A673 (cell line): ENCODE results near the gene SV2C. TPM values are rescaled to one million over a fixed set of nuclear protein-coding genes. Genes with fewer than 3 reads are reported as not detected.

ENCODE experiments used
- BruUV-seq: library from RNA; stranded (reverse); fragments of 400-500 nt; replicated peaks from 2 replicates; lab custom pipeline; 2021; lab: Mats Ljungman, UMichigan
- CTCF ChIA-PET: fragments of 300-600 bp; sonication (Branson Sonifier 250); formaldehyde crosslinking; loops from one replicate; lab custom pipeline; 2022; ENCODE audit warnings: antibody characterized with exemption; lab: Charles Lee
- POLR2A ChIA-PET: fragments of 300-600 bp; sonication (Branson Sonifier 250); formaldehyde crosslinking; loops from one replicate; lab custom pipeline; 2022; ENCODE audit warnings: antibody characterized with exemption; ENCODE audit not compliant: low non-redundant PET; lab: Charles Lee
- DNase-seq: peaks from one replicate; pipeline ENCODE4 v3.0.0-alpha.2; 2015; ENCODE audit warnings: low spot score
- H3K27ac ChIP-seq: fragments of 200-600 bp; sonication (generic); 2 replicates; pipeline ENCODE4 v1.5.1; 2016; ENCODE audit warnings: mixed run types, low read depth, mild to moderate bottlenecking, mixed read lengths, antibody characterized with exemption, low read length; ENCODE audit not compliant: poor library complexity, severe bottlenecking
- H3K27me3 ChIP-seq: fragments of 200-600 bp; sonication (generic); replicated peaks from 2 replicates; pipeline ENCODE4 v1.6.1; 2017; ENCODE audit warnings: mixed run types, low read depth, mild to moderate bottlenecking, mixed read lengths, antibody characterized with exemption, low read length; ENCODE audit not compliant: insufficient read depth, poor library complexity
- H3K36me3 ChIP-seq: fragments of 200-600 bp; sonication (generic); 2 replicates; pipeline ENCODE4 v1.6.1; 2016; ENCODE audit warnings: mixed run types, mild to moderate bottlenecking, mixed read lengths, antibody characterized with exemption, low read length; ENCODE audit not compliant: insufficient read depth, poor library complexity, severe bottlenecking
- H3K4me1 ChIP-seq: fragments of 200-600 bp; sonication (generic); 2 replicates; pipeline ENCODE4 v1.6.1; 2017; ENCODE audit warnings: mixed run types, mild to moderate bottlenecking, mixed read lengths, antibody characterized with exemption, low read length; ENCODE audit not compliant: insufficient read depth, poor library complexity, severe bottlenecking
- H3K4me3 ChIP-seq: fragments of 200-600 bp; sonication (generic); 2 replicates; pipeline ENCODE4 v1.5.1; 2016; ENCODE audit warnings: low read depth, mixed run types, mild to moderate bottlenecking, mixed read lengths, low read length; ENCODE audit not compliant: poor library complexity, severe bottlenecking
- H3K9me3 ChIP-seq: fragments of 200-600 bp; sonication (generic); 2 replicates; pipeline ENCODE4 v1.6.1; 2016; ENCODE audit warnings: mixed run types, low read depth, mild to moderate bottlenecking, mixed read lengths, antibody characterized with exemption, low read length; ENCODE audit not compliant: poor library complexity, severe bottlenecking
- CTCF ChIP-seq: fragments of 300-800, 200-600 bp; sonication (generic); conservative IDR thresholded peaks from 2 replicates; pipeline ENCODE4 v1.5.1; 2017; ENCODE audit warnings: low read depth, mild to moderate bottlenecking, antibody characterized with exemption, low read length, moderate library complexity, mixed read lengths
- EZH2 ChIP-seq: fragments of 200-600 bp; sonication (generic); IDR thresholded peaks from 2 replicates; pipeline ENCODE4 v1.6.1; 2017; ENCODE audit warnings: borderline replicate concordance, low read depth, mild to moderate bottlenecking, mixed read lengths, antibody characterized with exemption, low read length; ENCODE audit not compliant: poor library complexity, severe bottlenecking
- intact Hi-C: fragments of 100-400 bp; cut with micrococcal nuclease; formaldehyde crosslinking; loops from one replicate; pipeline ENCODE4 v1.10.0; 2022; ENCODE audit not compliant: unreplicated experiment
- total RNA-seq: library from RNA; stranded (reverse); gene quantifications from 2 replicates; pipeline ENCODE4 v1.2.3, GENCODE V29; 2021

Gene SV2C
- total RNA-seq, 1 experiment from 2014 or later = 3.1 TPM

GRCh38 chr5:76050134-76050533 is 33.0 kb upstream of the SV2C start:
- no peak overlapping the region for H3K27ac ChIP-seq
- no peaks in the 10 kb centered on the region for H3K9me3 ChIP-seq
- no TSS peak for BruUV-seq
- ChIA-PET POLR2A (no interaction called here), CTCF (no interaction called here)
- H3K36me3 ChIP-seq = no peaks in the 10 kb centered on the region
- no peak for DNase-seq
- TF ChIP-seq CTCF (no peak), EZH2 (no peak)
- peaks cover 13% of the 10 kb centered on the region for H3K27me3 ChIP-seq
- H3K4me3 ChIP-seq = no peak overlapping the region
- no peaks in the 10 kb centered on the region for H3K4me1 ChIP-seq
- intact Hi-C loops = no loop called here

- ChIA-PET CTCF (no interaction called here), POLR2A (no interaction called here)
- Histone ChIP-seq H3K27ac (no peak overlapping the region), H3K4me1 (no peaks in the 10 kb centered on the region), H3K27me3 (peaks cover 8% of the 10 kb centered on the region), H3K4me3 (no peak overlapping the region), H3K9me3 (no peaks in the 10 kb centered on the region), H3K36me3 (no peaks in the 10 kb centered on the region)
- no peak for DNase-seq
- no TSS peak for BruUV-seq
- intact Hi-C loops = no loop called here
- TF ChIP-seq CTCF = no peak
- TF ChIP-seq EZH2 = no peak
Measured at GRCh38 chr5:76062502-76063041, 20.6 kb upstream of the SV2C start.

GRCh38 chr5:76065258-76065657 is 17.9 kb upstream of the SV2C start:
- TF ChIP-seq CTCF (no peak), EZH2 (no peak)
- H3K4me1 ChIP-seq = no peaks in the 10 kb centered on the region
- H3K4me3 ChIP-seq = no peak overlapping the region
- H3K36me3 ChIP-seq = no peaks in the 10 kb centered on the region
- no peak for DNase-seq
- no peaks in the 10 kb centered on the region for H3K9me3 ChIP-seq
- ChIA-PET POLR2A (interaction anchor here (0.5 kb wide), 1 partner anchor 262 kb away, joined by 9 read pairs; no protein-coding TSS in a partner anchor), CTCF (no interaction called here)
- H3K27me3 ChIP-seq = peaks cover 8% of the 10 kb centered on the region
- no peak overlapping the region for H3K27ac ChIP-seq
- no TSS peak for BruUV-seq
- intact Hi-C loops = no loop called here
